SK-N-SH (cell line): ENCODE data around the gene APOM. TPM values are rescaled to one million over a fixed set of nuclear protein-coding genes. Genes with fewer than 3 reads are reported as not detected.
A peak's percentile ranks its signal among the peaks of the same experiment; 100 is the strongest.

ENCODE experiments used
- CTCF ChIA-PET: fragments of 300-600, 350-600 bp; formaldehyde crosslinking; extraction: SDS; loops from one replicate; lab custom pipeline; 2021; lab: Yijun Ruan, JAX
- POLR2A ChIA-PET: fragments of 350-600 bp; sonication (Branson Sonifier 250); formaldehyde crosslinking; extraction: SDS; loops from one replicate; lab custom pipeline; 2020; ENCODE audit warnings: antibody characterized with exemption, inconsistent platforms; lab: Yijun Ruan, JAX
- DNase-seq: peaks from one replicate; pipeline ENCODE4 v3.0.0; 2012
- H2AFZ ChIP-seq: fragments of 200-600 bp; sonication (generic); 2 replicates; pipeline ENCODE4 v1.8.1; 2016; ENCODE audit warnings: antibody characterized with exemption, mild to moderate bottlenecking, low read depth
- H3F3A ChIP-seq: fragments of 200-600 bp; sonication (generic); replicated peaks from 2 replicates; pipeline ENCODE3; 2016; ENCODE audit warnings: antibody characterized with exemption, mild to moderate bottlenecking; ENCODE audit not compliant: insufficient read depth
- H3K27ac ChIP-seq, 2 experiments: fragments of 200-500 bp in 1 of 2; fragments of 200-600 bp in 1 of 2; sonication (Bioruptor generic) in 1 of 2; sonication (generic), shearing (Covaris generic) in 1 of 2; 2 replicates each; pipeline versions ENCODE4 v1.5.1 to v1.6.1; 2014 to 2016; ENCODE audit warnings: low read depth in 2 of 2, inconsistent platforms in 1 of 2, low read length in 1 of 2, mild to moderate bottlenecking in 1 of 2, mixed read lengths in 1 of 2
- H3K27me3 ChIP-seq: fragments of 200-600 bp; sonication (generic), shearing (Covaris generic); 2 replicates; pipeline ENCODE4 v1.6.1; 2016; ENCODE audit warnings: mixed run types; ENCODE audit not compliant: insufficient read depth
- H3K36me3 ChIP-seq, 2 experiments: fragments of 200-500 bp in 1 of 2; fragments of 200-600 bp in 1 of 2; sonication (Bioruptor generic) in 1 of 2; sonication (generic) in 1 of 2; replicated peaks in 1 of 2; 2 replicates each; pipeline versions ENCODE3 to v1.5.1; 2014 to 2016; ENCODE audit warnings: low read length in 1 of 2, mild to moderate bottlenecking in 1 of 2; ENCODE audit not compliant: insufficient read depth in 2 of 2, control insufficient read depth in 1 of 2
- H3K4me1 ChIP-seq, 2 experiments: fragments of 200-500 bp in 1 of 2; fragments of 200-600 bp in 1 of 2; sonication (Bioruptor generic) in 1 of 2; sonication (generic), shearing (Covaris generic) in 1 of 2; 2 replicates each; pipeline versions ENCODE4 v1.5.1 to v1.6.1; 2014 to 2016; ENCODE audit warnings: low read depth in 1 of 2, low read length in 1 of 2, mixed run types in 1 of 2; ENCODE audit not compliant: insufficient read depth in 2 of 2, control insufficient read depth in 1 of 2
- H3K4me2 ChIP-seq: fragments of 200-600 bp; sonication (generic), shearing (Covaris generic); 2 replicates; pipeline ENCODE4 v1.6.1; 2017; ENCODE audit warnings: mixed run types
- H3K4me3 ChIP-seq, 2 experiments: fragments of 200-500 bp in 1 of 2; fragments of 200-600 bp in 1 of 2; sonication (Bioruptor generic) in 1 of 2; sonication (generic), shearing (Covaris generic) in 1 of 2; 2 replicates each; pipeline versions ENCODE4 v1.5.1 to v1.8.1; 2014 to 2016; ENCODE audit warnings: low read depth in 2 of 2, inconsistent platforms in 1 of 2, low read length in 1 of 2, mild to moderate bottlenecking in 1 of 2, mixed read lengths in 1 of 2, moderate library complexity in 1 of 2
- H3K79me2 ChIP-seq: fragments of 200-600 bp; sonication (generic); 2 replicates; pipeline ENCODE4 v1.8.1; 2017; ENCODE audit warnings: mild to moderate bottlenecking; ENCODE audit not compliant: insufficient read depth
- H3K9ac ChIP-seq: fragments of 200-600 bp; sonication (generic); 2 replicates; pipeline ENCODE4 v1.6.1; 2017; ENCODE audit warnings: mixed run types
- H3K9me2 ChIP-seq: fragments of 200-600 bp; sonication (generic); 2 replicates; pipeline ENCODE4 v1.6.1; 2017; ENCODE audit warnings: mixed run types
- H3K9me3 ChIP-seq: fragments of 200-600 bp; sonication (generic); 2 replicates; pipeline ENCODE4 v1.6.1; 2017; ENCODE audit warnings: mixed run types, mild to moderate bottlenecking, moderate library complexity
- H4K20me1 ChIP-seq: fragments of 200-600 bp; sonication (generic); 2 replicates; pipeline ENCODE4 v1.6.1; 2017; ENCODE audit warnings: mild to moderate bottlenecking, mixed run types; ENCODE audit not compliant: insufficient read depth
- EP300 ChIP-seq, 2 experiments: IDR thresholded peaks; 2 replicates each; pipeline versions ENCODE4 v1.4.0 to v1.6.1; 2012; ENCODE audit warnings: borderline replicate concordance in 1 of 2, low read depth in 1 of 2, low read length in 1 of 2
- EZH2phosphoT487 ChIP-seq: fragments of 200-600 bp; sonication (generic); IDR thresholded peaks from 2 replicates; pipeline ENCODE4 v1.6.1; 2017; ENCODE audit warnings: low read depth, mixed run types, mild to moderate bottlenecking, antibody characterized with exemption, moderate library complexity, borderline replicate concordance
- FOXJ3 ChIP-seq: sonication (generic); formaldehyde crosslinking; IDR thresholded peaks from 2 replicates; pipeline ENCODE4 v1.5.1; 2020; ENCODE audit warnings: mild to moderate bottlenecking, missing genetic modification reagents
- FOXM1 ChIP-seq: IDR thresholded peaks from 2 replicates; pipeline ENCODE4 v1.4.0; 2012; ENCODE audit warnings: low read depth, mild to moderate bottlenecking
- GABPA ChIP-seq: IDR thresholded peaks from 2 replicates; pipeline ENCODE4 v1.4.0; 2012; ENCODE audit warnings: low read depth, mild to moderate bottlenecking
- GATA2 ChIP-seq: sonication (generic); formaldehyde crosslinking; IDR thresholded peaks from 2 replicates; pipeline ENCODE4 v1.5.0; 2020; ENCODE audit warnings: mild to moderate bottlenecking, missing genetic modification reagents
- MXI1 ChIP-seq: IDR thresholded peaks from 2 replicates; pipeline ENCODE4 v1.6.1; 2012; ENCODE audit warnings: mild to moderate bottlenecking, low read depth, low read length, improper control_type of control experiment
- NRF1 ChIP-seq: IDR thresholded peaks from 2 replicates; pipeline ENCODE4 v1.6.1; 2012; ENCODE audit warnings: low read depth, mild to moderate bottlenecking, low read length
- POLR2AphosphoS5 ChIP-seq: IDR thresholded peaks from 2 replicates; pipeline ENCODE4 v1.6.1; 2012; ENCODE audit warnings: low read depth, low read length
- RXRA ChIP-seq: IDR thresholded peaks from 2 replicates; pipeline ENCODE4 v1.4.0; 2012; ENCODE audit warnings: low read depth, mild to moderate bottlenecking, borderline replicate concordance
- SMC3 ChIP-seq: IDR thresholded peaks from 2 replicates; pipeline ENCODE4 v1.6.1; 2012; ENCODE audit warnings: low read depth, low read length, improper control_type of control experiment
- TAF1 ChIP-seq: IDR thresholded peaks from 2 replicates; pipeline ENCODE4 v1.6.1; 2012; ENCODE audit warnings: low read depth, mild to moderate bottlenecking, low read length, moderate library complexity, borderline replicate concordance
- TCF12 ChIP-seq: IDR thresholded peaks from 2 replicates; pipeline ENCODE4 v1.4.0; 2012
- YY1 ChIP-seq: IDR thresholded peaks from 2 replicates; pipeline ENCODE4 v1.4.0; 2012; ENCODE audit warnings: low read depth, mild to moderate bottlenecking
- WGBS: methylation state at CpG from one replicate; pipeline ENCODE4 v1.1.6; 2017; ENCODE audit warnings: low lambda C conversion rate; 5-methylcytosine and 5-hydroxymethylcytosine counted together
- polyA plus RNA-seq, 3 experiments: library from polyadenylated mRNA; depleted of rRNA; stranded (reverse); fragments of >200 nt; gene quantifications; 2 replicates each; pipeline ENCODE4 v1.2.3, GENCODE V29; 2012
- TF ChIP-seq, protein P1 (sequence below): fragments of 200-600 bp; sonication (generic); IDR thresholded peaks from 2 replicates; pipeline ENCODE4 v1.6.1; 2017; ENCODE audit warnings: antibody characterized with exemption, mild to moderate bottlenecking, moderate library complexity
- TF ChIP-seq, protein P2 (sequence below): IDR thresholded peaks from 2 replicates; pipeline ENCODE4 v1.4.0; 2012; ENCODE audit warnings: low read depth, borderline replicate concordance
- TF ChIP-seq, protein P3 (sequence below): IDR thresholded peaks from 2 replicates; pipeline ENCODE4; 2012
- TF ChIP-seq, protein P4 (sequence below): IDR thresholded peaks from 2 replicates; pipeline ENCODE4 v1.4.0; 2012; ENCODE audit warnings: low read depth
- TF ChIP-seq, protein P5 (sequence below): fragments of 150-350 bp; IDR thresholded peaks from 2 replicates; pipeline ENCODE4 v1.6.1; 2016; ENCODE audit warnings: mild to moderate bottlenecking, low read depth, low read length

Gene APOM
- polyA plus RNA-seq, 1 of the 3 experiments (the other 2 are of a cell fraction), result 6.8 TPM

DNA sequence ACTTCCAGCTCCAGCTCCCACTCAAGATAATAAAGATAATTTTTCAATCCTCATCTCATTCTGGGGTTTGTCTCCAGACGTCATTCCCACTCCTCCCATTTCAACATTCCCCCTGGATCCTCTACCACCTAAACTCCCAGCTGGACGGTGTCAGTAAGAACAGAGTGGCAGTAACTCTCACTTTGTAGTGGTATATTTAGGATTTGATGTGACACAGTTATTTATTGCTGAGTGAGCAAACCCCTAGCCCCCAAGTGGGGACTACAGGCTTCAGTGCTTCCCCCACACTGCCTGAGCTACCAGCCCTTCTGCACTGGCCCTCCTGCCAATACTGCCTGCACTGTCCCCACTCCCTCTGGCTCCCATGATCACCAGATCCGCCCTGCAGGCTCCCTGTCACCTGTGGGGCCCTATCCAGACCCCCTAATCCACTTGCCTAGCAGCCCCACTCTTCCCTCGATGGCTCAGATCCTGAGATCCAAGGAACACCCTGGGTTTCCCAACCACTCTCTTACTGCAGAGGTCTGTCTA is 2.5 kb downstream of the APOM start:
- Histone ChIP-seq H3K27me3 (no peaks in the 10 kb centered on the region), H3K27ac (no peak overlapping the region), H3K79me2 (peaks cover 83% of the 10 kb centered on the region), H3K9me2 (no peaks in the 10 kb centered on the region), H3K4me1 (peaks cover 13 to 27% of the 10 kb centered on the region in 2 experiments; a peak in 2 of 4 replicates), H3K4me3 (no peak overlapping the region), H3K9ac (no peak overlapping the region), H3F3A (peaks cover 28% of the 10 kb centered on the region), H2AFZ (no peak overlapping the region), H3K4me2 (peak overlapping the region; percentile 97), H4K20me1 (peaks cover 8% of the 10 kb centered on the region; the same call in 1 of the 2 replicates), H3K36me3 (peaks cover 8 to 12% of the 10 kb centered on the region in 2 experiments), H3K9me3 (no peaks in the 10 kb centered on the region)
- ChIA-PET CTCF (interaction anchor here (0.5 to 1.4 kb wide), 4 partner anchors 14 to 70 kb away, joined by 3 to 4 read pairs (median 3); no protein-coding TSS in a partner anchor), POLR2A (interaction anchor here (0.7 kb wide), 1 partner anchor 13 kb away, joined by 3 read pairs; no protein-coding TSS in a partner anchor)
- 97% methylated on average over 4 of the region's 4 CpGs for WGBS
- TF ChIP-seq SMC3, result no peak
- TF ChIP-seq, protein P1, sequence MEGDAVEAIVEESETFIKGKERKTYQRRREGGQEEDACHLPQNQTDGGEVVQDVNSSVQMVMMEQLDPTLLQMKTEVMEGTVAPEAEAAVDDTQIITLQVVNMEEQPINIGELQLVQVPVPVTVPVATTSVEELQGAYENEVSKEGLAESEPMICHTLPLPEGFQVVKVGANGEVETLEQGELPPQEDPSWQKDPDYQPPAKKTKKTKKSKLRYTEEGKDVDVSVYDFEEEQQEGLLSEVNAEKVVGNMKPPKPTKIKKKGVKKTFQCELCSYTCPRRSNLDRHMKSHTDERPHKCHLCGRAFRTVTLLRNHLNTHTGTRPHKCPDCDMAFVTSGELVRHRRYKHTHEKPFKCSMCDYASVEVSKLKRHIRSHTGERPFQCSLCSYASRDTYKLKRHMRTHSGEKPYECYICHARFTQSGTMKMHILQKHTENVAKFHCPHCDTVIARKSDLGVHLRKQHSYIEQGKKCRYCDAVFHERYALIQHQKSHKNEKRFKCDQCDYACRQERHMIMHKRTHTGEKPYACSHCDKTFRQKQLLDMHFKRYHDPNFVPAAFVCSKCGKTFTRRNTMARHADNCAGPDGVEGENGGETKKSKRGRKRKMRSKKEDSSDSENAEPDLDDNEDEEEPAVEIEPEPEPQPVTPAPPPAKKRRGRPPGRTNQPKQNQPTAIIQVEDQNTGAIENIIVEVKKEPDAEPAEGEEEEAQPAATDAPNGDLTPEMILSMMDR, result no peak
- TF ChIP-seq, protein P2, sequence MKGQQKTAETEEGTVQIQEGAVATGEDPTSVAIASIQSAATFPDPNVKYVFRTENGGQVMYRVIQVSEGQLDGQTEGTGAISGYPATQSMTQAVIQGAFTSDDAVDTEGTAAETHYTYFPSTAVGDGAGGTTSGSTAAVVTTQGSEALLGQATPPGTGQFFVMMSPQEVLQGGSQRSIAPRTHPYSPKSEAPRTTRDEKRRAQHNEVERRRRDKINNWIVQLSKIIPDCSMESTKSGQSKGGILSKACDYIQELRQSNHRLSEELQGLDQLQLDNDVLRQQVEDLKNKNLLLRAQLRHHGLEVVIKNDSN, result no peak
- no peak for TF ChIP-seq GATA2 (CRISPR knock-in tag)
- TF ChIP-seq GABPA, result no peak
- no peak for TF ChIP-seq RXRA
- no peak for TF ChIP-seq FOXM1
- no peak for TF ChIP-seq TAF1
- TF ChIP-seq NRF1, result no peak
- TF ChIP-seq POLR2AphosphoS5, result no peak
- no peak for TF ChIP-seq EZH2phosphoT487
- no peak for TF ChIP-seq MXI1
- no peak for TF ChIP-seq EP300 (IDR thresholded peaks at IDR 0.05; ENCODE audit: borderline replicate concordance in 1 of 2, low read depth in 1 of 2, low read length in 1 of 2)
- TF ChIP-seq, protein P3, sequence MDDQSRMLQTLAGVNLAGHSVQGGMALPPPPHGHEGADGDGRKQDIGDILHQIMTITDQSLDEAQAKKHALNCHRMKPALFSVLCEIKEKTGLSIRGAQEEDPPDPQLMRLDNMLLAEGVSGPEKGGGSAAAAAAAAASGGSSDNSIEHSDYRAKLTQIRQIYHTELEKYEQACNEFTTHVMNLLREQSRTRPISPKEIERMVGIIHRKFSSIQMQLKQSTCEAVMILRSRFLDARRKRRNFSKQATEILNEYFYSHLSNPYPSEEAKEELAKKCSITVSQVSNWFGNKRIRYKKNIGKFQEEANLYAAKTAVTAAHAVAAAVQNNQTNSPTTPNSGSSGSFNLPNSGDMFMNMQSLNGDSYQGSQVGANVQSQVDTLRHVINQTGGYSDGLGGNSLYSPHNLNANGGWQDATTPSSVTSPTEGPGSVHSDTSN, result no peak
- TF ChIP-seq, protein P4, sequence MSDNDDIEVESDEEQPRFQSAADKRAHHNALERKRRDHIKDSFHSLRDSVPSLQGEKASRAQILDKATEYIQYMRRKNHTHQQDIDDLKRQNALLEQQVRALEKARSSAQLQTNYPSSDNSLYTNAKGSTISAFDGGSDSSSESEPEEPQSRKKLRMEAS, result no peak
- no peak for TF ChIP-seq FOXJ3
- TF ChIP-seq TCF12, result no peak
- TF ChIP-seq, protein P5, sequence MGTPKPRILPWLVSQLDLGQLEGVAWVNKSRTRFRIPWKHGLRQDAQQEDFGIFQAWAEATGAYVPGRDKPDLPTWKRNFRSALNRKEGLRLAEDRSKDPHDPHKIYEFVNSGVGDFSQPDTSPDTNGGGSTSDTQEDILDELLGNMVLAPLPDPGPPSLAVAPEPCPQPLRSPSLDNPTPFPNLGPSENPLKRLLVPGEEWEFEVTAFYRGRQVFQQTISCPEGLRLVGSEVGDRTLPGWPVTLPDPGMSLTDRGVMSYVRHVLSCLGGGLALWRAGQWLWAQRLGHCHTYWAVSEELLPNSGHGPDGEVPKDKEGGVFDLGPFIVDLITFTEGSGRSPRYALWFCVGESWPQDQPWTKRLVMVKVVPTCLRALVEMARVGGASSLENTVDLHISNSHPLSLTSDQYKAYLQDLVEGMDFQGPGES, result no peak
- no peak for TF ChIP-seq YY1
- no peak for DNase-seq
